B cell (primary cell): ENCODE results near the gene ZBTB16. TPM values are rescaled to one million over a fixed set of nuclear protein-coding genes. Genes with fewer than 3 reads are reported as not detected.
A peak's percentile ranks its signal among the peaks of the same experiment; 100 is the strongest.

Source experiments
- ATAC-seq: fragments of 200-7000 bp; cut with Tn5 transposase; one replicate; pipeline ENCODE4 v1.10.0; 2021; ENCODE audit warnings: low read depth, mild to moderate bottlenecking, moderate number of reproducible peaks, moderate library complexity
- CTCF ChIA-PET: fragments of 350-600 bp; sonication (Branson Sonifier 250); formaldehyde crosslinking; loops from one replicate; lab custom pipeline; 2021; ENCODE audit warnings: antibody characterized with exemption, inconsistent platforms; lab: Charles Lee
- POLR2A ChIA-PET: fragments of 350-600 bp; sonication (Branson Sonifier 250); formaldehyde crosslinking; loops from one replicate; lab custom pipeline; 2021; ENCODE audit warnings: antibody characterized with exemption; lab: Charles Lee
- DNase-seq: peaks from one replicate; pipeline ENCODE4 v3.0.0; 2013
- H2AFZ ChIP-seq: 2 replicates; pipeline ENCODE4 v1.6.1; 2012; ENCODE audit warnings: mild to moderate bottlenecking, low read depth, low read length; ENCODE audit not compliant: insufficient read depth, poor library complexity, severe bottlenecking
- H3K27ac ChIP-seq, 2 donors: 1 replicate in 1 of 2; 2 replicates in 1 of 2; pipeline ENCODE4 v1.5.1; 2012 to 2013; ENCODE audit warnings: low read length in 2 of 2, mild to moderate bottlenecking in 2 of 2, moderate library complexity in 1 of 2
- H3K27me3 ChIP-seq, 4 experiments: fragments of 200-600 bp in 1 of 4; sonication (generic) in 1 of 4; replicated peaks in 1 of 4; 1 replicate in 2 of 4; 2 replicates in 2 of 4; pipeline versions ENCODE4 v1.6.1 to v1.7.0; 2013 to 2016; ENCODE audit warnings: low read length in 3 of 4, mild to moderate bottlenecking in 2 of 4, mixed read lengths in 1 of 4, moderate library complexity in 1 of 4; ENCODE audit not compliant: insufficient read depth in 4 of 4, control insufficient read depth in 3 of 4; ENCODE audit errors: control extremely low read depth in 1 of 4
- H3K36me3 ChIP-seq, 2 experiments: replicated peaks in 1 of 2; 1 replicate in 1 of 2; 2 replicates in 1 of 2; pipeline versions ENCODE4 v1.6.1 to v1.7.1; 2013; ENCODE audit warnings: low read length in 1 of 2; ENCODE audit not compliant: insufficient read depth in 2 of 2, control insufficient read depth in 1 of 2; ENCODE audit errors: control extremely low read depth in 1 of 2, extremely low read depth in 1 of 2
- H3K4me1 ChIP-seq, 2 donors: fragments of 200-600 bp in 1 of 2; sonication (generic) in 1 of 2; 1 replicate in 1 of 2; 2 replicates in 1 of 2; pipeline versions ENCODE4 v1.5.1 to v1.6.1; 2013 to 2017; ENCODE audit warnings: low read length in 2 of 2; ENCODE audit not compliant: control insufficient read depth in 2 of 2, insufficient read depth in 2 of 2
- H3K4me2 ChIP-seq: replicated peaks from 2 replicates; pipeline ENCODE3; 2012; ENCODE audit warnings: mild to moderate bottlenecking, low read depth, low read length; ENCODE audit not compliant: poor library complexity, severe bottlenecking
- H3K4me3 ChIP-seq, 5 experiments: fragments of 200-600 bp in 1 of 5; sonication (generic) in 1 of 5; 1 replicate in 3 of 5; 2 replicates in 2 of 5; pipeline versions ENCODE4 v1.5.1 to v1.7.0; 2011 to 2016; ENCODE audit warnings: low read length in 4 of 5, mild to moderate bottlenecking in 4 of 5, low read depth in 2 of 5, control low read depth in 1 of 5, moderate library complexity in 1 of 5; ENCODE audit not compliant: insufficient read depth in 1 of 5; ENCODE audit errors: control extremely low read depth in 1 of 5, extremely low read depth in 1 of 5
- H3K79me2 ChIP-seq: fragments of 200-600 bp; sonication (generic); one replicate; pipeline ENCODE4 v1.6.0; 2016; ENCODE audit warnings: low read length; ENCODE audit not compliant: control insufficient read depth, insufficient read depth
- H3K9ac ChIP-seq: fragments of 200-600 bp; sonication (generic); 2 replicates; pipeline ENCODE4 v1.6.1; 2017; ENCODE audit warnings: mild to moderate bottlenecking, low read length, moderate library complexity
- H3K9me3 ChIP-seq, 3 donors: one replicate each; pipeline versions ENCODE4 v1.6.1 to v1.7.1; 2013; ENCODE audit warnings: low read length in 2 of 3; ENCODE audit not compliant: control insufficient read depth in 2 of 3, insufficient read depth in 1 of 3; ENCODE audit errors: control extremely low read depth in 1 of 3
- H4K20me1 ChIP-seq: 2 replicates; pipeline ENCODE4 v1.6.0; 2012; ENCODE audit warnings: mild to moderate bottlenecking, low read length; ENCODE audit not compliant: insufficient read depth, control insufficient read depth, poor library complexity, severe bottlenecking
- H3K27ac Mint-ChIP-seq: one replicate; pipeline ENCODE4 v1.8.0; 2021; ENCODE audit warnings: mixed read lengths
- H3K27me3 Mint-ChIP-seq: one replicate; pipeline ENCODE4 v1.8.0; 2021; ENCODE audit warnings: mixed read lengths
- H3K4me1 Mint-ChIP-seq: one replicate; pipeline ENCODE4 v1.8.0; 2021; ENCODE audit warnings: mixed read lengths
- H3K4me3 Mint-ChIP-seq: one replicate; pipeline ENCODE4 v1.8.0; 2021; ENCODE audit warnings: mixed read lengths
- H3K9me3 Mint-ChIP-seq: one replicate; pipeline ENCODE4 v1.8.0; 2022; ENCODE audit warnings: mixed read lengths; ENCODE audit not compliant: insufficient read depth
- EZH2 ChIP-seq: IDR thresholded peaks from 2 replicates; pipeline ENCODE4 v1.6.1; 2012; ENCODE audit warnings: borderline replicate concordance, low read depth, mild to moderate bottlenecking, moderate library complexity, low read length; ENCODE audit not compliant: insufficient read depth, poor library complexity, severe bottlenecking
- WGBS: methylation state at CpG from one replicate; pipeline ENCODE4 v1.1.5; 2013; ENCODE audit warnings: missing lambda C conversion rate; ENCODE audit not compliant: insufficient coverage; 5-methylcytosine and 5-hydroxymethylcytosine counted together
- intact Hi-C: fragments of 100-400 bp; cut with micrococcal nuclease; formaldehyde crosslinking; loops from one replicate; pipeline ENCODE4 v1.10.0; 2022
- polyA plus RNA-seq: library from polyadenylated mRNA; depleted of rRNA; stranded (reverse); fragments of >200 nt; gene quantifications from 2 replicates; pipeline ENCODE4 v1.2.3, GENCODE V29; 2012
- total RNA-seq, 2 donors: library from RNA; stranded (reverse); fragments of 120-200 nt in 1 of 2; gene quantifications; 1 replicate in 1 of 2; 2 replicates in 1 of 2; pipeline versions ENCODE4 v1.2.3 to v1.2.4, GENCODE V29; 2013 to 2022
- TF ChIP-seq, protein P1 (sequence below): fragments of 200-600 bp; IDR thresholded peaks from one replicate; pipeline ENCODE4 v1.8.0; 2022; ENCODE audit warnings: antibody characterized with exemption, mild to moderate bottlenecking

ZBTB16 gene
- total and polyA plus RNA-seq, 2 donors (not counting 1 experiment from before 2014, with no cell fraction given), result 16.0 to 20.6 TPM

DNA sequence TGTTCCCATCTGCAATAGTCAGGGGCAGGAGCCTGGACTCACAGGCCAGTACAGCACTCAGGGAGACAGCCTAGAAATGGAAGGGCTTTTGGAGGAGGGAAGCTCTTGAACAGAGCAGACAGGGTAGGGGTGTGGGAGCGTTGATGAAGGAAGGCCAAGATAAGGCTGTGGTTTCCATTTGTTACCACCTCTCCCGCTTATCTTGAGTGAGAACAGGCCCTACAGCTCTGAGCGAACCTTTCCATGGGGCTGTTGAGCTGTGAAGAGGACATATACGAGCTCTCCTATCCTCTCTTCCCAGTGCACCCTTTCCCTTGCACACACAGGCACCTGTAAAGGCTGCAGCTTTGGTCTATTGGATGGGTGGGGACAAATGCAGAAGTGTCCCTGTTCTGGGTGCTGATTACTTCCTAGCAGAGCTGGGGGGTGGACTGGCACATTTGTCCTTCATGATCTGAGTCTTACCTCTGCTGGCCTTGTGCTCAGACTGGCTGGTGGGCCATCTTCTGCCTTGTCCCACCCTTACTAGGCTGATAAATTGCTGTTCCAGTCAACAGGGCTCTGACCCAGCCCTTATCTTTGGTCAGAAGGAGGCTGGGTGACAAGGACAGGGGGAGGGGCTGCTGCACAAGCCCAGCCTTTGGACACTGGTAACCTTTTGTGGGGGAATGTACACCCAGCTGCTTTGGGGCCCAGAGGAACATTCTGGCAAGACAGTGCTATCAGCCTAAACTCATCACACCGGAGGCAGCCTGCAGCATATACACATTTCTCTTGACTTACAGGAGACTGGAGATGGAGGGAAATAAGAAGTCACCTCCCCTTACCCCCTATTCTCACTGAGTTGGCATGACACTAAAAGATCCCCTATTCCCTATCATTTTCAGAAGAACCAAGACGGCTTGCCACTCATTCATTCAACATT, 156.6 kb downstream of the ZBTB16 start:
- no peaks in the 10 kb centered on the region for H3K27me3 ChIP-seq
- intact Hi-C loops, result no loop called here
- ATAC-seq, result no peak
- no peak for DNase-seq
- Mint-ChIP-seq H3K4me1 (peaks cover 23% of the 10 kb centered on the region), H3K4me3 (no peak overlapping the region), H3K27ac (no peak overlapping the region), H3K9me3 (no peaks in the 10 kb centered on the region), H3K27me3 (peaks cover 3% of the 10 kb centered on the region)
- no peak overlapping the region for H2AFZ ChIP-seq
- H3K4me1 ChIP-seq, result peaks cover 17 to 22% of the 10 kb centered on the region in 2 donors
- H4K20me1 ChIP-seq, result no peaks in the 10 kb centered on the region
- TF ChIP-seq, protein P1, sequence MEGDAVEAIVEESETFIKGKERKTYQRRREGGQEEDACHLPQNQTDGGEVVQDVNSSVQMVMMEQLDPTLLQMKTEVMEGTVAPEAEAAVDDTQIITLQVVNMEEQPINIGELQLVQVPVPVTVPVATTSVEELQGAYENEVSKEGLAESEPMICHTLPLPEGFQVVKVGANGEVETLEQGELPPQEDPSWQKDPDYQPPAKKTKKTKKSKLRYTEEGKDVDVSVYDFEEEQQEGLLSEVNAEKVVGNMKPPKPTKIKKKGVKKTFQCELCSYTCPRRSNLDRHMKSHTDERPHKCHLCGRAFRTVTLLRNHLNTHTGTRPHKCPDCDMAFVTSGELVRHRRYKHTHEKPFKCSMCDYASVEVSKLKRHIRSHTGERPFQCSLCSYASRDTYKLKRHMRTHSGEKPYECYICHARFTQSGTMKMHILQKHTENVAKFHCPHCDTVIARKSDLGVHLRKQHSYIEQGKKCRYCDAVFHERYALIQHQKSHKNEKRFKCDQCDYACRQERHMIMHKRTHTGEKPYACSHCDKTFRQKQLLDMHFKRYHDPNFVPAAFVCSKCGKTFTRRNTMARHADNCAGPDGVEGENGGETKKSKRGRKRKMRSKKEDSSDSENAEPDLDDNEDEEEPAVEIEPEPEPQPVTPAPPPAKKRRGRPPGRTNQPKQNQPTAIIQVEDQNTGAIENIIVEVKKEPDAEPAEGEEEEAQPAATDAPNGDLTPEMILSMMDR, result no peak
- TF ChIP-seq EZH2, result no peak
- no peak overlapping the region for H3K9ac ChIP-seq
- peak overlapping the region; percentile 36 for H3K4me2 ChIP-seq
- H3K4me3 ChIP-seq, result no peak overlapping the region
- peaks cover 0 to 3% (median 0%) of the 10 kb centered on the region in 3 donors for H3K9me3 ChIP-seq
- no peaks in the 10 kb centered on the region for H3K36me3 ChIP-seq
- no CpG with 5 or more reads among the region's 6 CpGs for WGBS
- ChIA-PET POLR2A (interaction anchor here (1.1 to 1.2 kb wide), 2 partner anchors 29 to 37 kb away, joined by 3 read pairs; no protein-coding TSS in a partner anchor), CTCF (interaction anchor here (1.0 kb wide), 1 partner anchor 29 kb away, joined by 3 read pairs; no protein-coding TSS in a partner anchor)
- H3K79me2 ChIP-seq, result no peaks in the 10 kb centered on the region
- no peak overlapping the region for H3K27ac ChIP-seq

DNA sequence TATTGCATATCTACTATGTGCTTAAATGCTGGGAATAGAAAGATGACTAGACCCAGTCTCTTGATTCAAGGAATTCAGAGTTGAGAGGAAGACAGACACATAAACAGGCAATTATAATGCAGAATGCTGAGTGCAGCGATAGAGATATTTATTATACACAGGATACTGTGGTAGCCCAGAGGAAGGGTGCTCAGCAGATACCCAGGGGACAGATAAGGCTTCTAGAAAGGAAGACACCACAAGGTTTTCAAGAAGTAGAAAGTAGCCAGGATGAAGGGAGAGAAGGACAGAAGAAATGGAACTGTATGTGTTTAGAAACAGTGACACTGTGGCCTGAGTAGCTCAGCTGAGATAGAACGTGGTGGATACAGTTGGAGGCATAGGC, 157.3 kb downstream of the ZBTB16 start:
- H3K36me3 ChIP-seq, result no peaks in the 10 kb centered on the region
- Mint-ChIP-seq H3K4me1 (peaks cover 23% of the 10 kb centered on the region), H3K9me3 (no peaks in the 10 kb centered on the region), H3K27me3 (peaks cover 7% of the 10 kb centered on the region), H3K4me3 (no peak overlapping the region), H3K27ac (no peak overlapping the region)
- intact Hi-C loops, result no loop called here
- no peaks in the 10 kb centered on the region for H3K27me3 ChIP-seq
- no peak overlapping the region for H3K27ac ChIP-seq
- H3K9me3 ChIP-seq, result peaks cover 0 to 3% (median 0%) of the 10 kb centered on the region in 3 donors
- POLR2A ChIA-PET, result no interaction called here
- H3K9ac ChIP-seq, result no peak overlapping the region
- H3K4me1 ChIP-seq, result peaks cover 17 to 22% of the 10 kb centered on the region in 2 donors
- no peak for DNase-seq
- TF ChIP-seq, protein P1, result no peak
- no peak for TF ChIP-seq EZH2
- H3K4me2 ChIP-seq, result peak overlapping the region; percentile 36
- H4K20me1 ChIP-seq, result no peaks in the 10 kb centered on the region
- no peak overlapping the region for H2AFZ ChIP-seq
- 23% methylated on average over 2 of the region's 2 CpGs for WGBS
- peak; percentile 41 for ATAC-seq
- H3K4me3 ChIP-seq, result no peak overlapping the region
- H3K79me2 ChIP-seq, result no peaks in the 10 kb centered on the region
- CTCF ChIA-PET, result interaction anchor here (0.6 to 1.6 kb wide), 3 partner anchors 42 to 146 kb away, joined by 4 to 5 read pairs (median 4); no protein-coding TSS in a partner anchor
